Epithelial cell of proximal tubule (primary cell): ENCODE measurements around the gene HNRNPD. TPM values are rescaled to one million over a fixed set of nuclear protein-coding genes. Genes with fewer than 3 reads are reported as not detected.
"Not testable (repeated sequence)": the region's sequence is repeated elsewhere in the genome, so short reads cannot be mapped to it uniquely, and the experiment has no call there.

ENCODE experiments used
- DNase-seq: peaks from one replicate; pipeline ENCODE4 v3.0.0-alpha.2; 2011; ENCODE audit warnings: low read depth
- H3K4me3 ChIP-seq: 2 replicates; pipeline ENCODE4 v1.5.1; 2011; ENCODE audit warnings: low read depth, mild to moderate bottlenecking, low read length
- CTCF ChIP-seq: conservative IDR thresholded peaks from 2 replicates; pipeline ENCODE4 v1.5.1; 2012; ENCODE audit warnings: low read depth, mild to moderate bottlenecking, low read length
- total RNA-seq: library from RNA; depleted of rRNA; stranded (reverse); fragments of >200 nt; gene quantifications from 2 replicates; pipeline ENCODE4 v1.2.3, GENCODE V29; 2015

The HNRNPD gene
- total RNA-seq, 1 donor from 2014 or later: 96.6 TPM

GRCh38 chr4:82346126-82346525 lies 27.7 kb downstream of the HNRNPD start:
- H3K4me3 ChIP-seq: no peak overlapping the region
- TF ChIP-seq CTCF: no peak
- no peak for DNase-seq

- H3K4me3 ChIP-seq: no peak overlapping the region
- no peak for TF ChIP-seq CTCF
- no peak for DNase-seq
Observed at GRCh38 chr4:82335043-82335442, 38.7 kb downstream of the HNRNPD start.

GRCh38 chr4:82333641-82334040 lies 40.1 kb downstream of the HNRNPD start:
- not testable (repeated sequence) for DNase-seq, H3K4me3 ChIP-seq

- H3K4me3 ChIP-seq: no peak overlapping the region
- TF ChIP-seq CTCF: no peak
- DNase-seq: no peak
Observed at GRCh38 chr4:82331814-82332213, 42.0 kb downstream of the HNRNPD start.

- no peak for TF ChIP-seq CTCF
- H3K4me3 ChIP-seq: no peak overlapping the region
- no peak for DNase-seq
Observed at GRCh38 chr4:82320351-82320750, 53.4 kb downstream of the HNRNPD start.

GRCh38 chr4:82303063-82303462 lies 70.7 kb downstream of the HNRNPD start:
- DNase-seq, H3K4me3 ChIP-seq: not testable (repeated sequence)

Other genes starting within 250 kb of the HNRNPD start
- gene HNRNPDL, start 56.5 kb upstream of the HNRNPD start, total RNA-seq: 248 and 283 TPM in 2 replicates
- 53.5 and 61.1 TPM in 2 replicates for gene ENOPH1, start 56.6 kb upstream of the HNRNPD start, total RNA-seq
- gene TMEM150C, start 188.0 kb upstream of the HNRNPD start, total RNA-seq: 0.36 and 2.9 TPM in 2 replicates